Activated naive CD8-positive, alpha-beta T cell treated with anti-CD3 and anti-CD28 coated beads, Interleukin-2, amount 50 U/mL, for 24 hours (primary cell): Measurements from ENCODE around the gene CTIF.

Source experiments
- ATAC-seq: fragments of 150-1000 bp; cut with Tn5 transposase; one replicate; pipeline ENCODE4 v1.10.0; 2021
- DNase-seq: peaks from one replicate; pipeline ENCODE4 v3.0.0; 2021
- H3K27ac Mint-ChIP-seq: one replicate; pipeline ENCODE4 v1.8.0; 2021; ENCODE audit warnings: mild to moderate bottlenecking, mixed read lengths
- H3K27me3 Mint-ChIP-seq: one replicate; pipeline ENCODE4 v1.8.0; 2021; ENCODE audit warnings: mixed read lengths
- H3K36me3 Mint-ChIP-seq: one replicate; pipeline ENCODE4 v1.8.0; 2021; ENCODE audit warnings: low read depth, mixed read lengths
- H3K4me1 Mint-ChIP-seq: one replicate; pipeline ENCODE4 v1.8.0; 2021; ENCODE audit warnings: mixed read lengths
- H3K4me3 Mint-ChIP-seq: one replicate; pipeline ENCODE4 v1.8.0; 2021; ENCODE audit warnings: mild to moderate bottlenecking, moderate library complexity, mixed read lengths
- H3K9me3 Mint-ChIP-seq: one replicate; pipeline ENCODE4 v1.8.0; 2021; ENCODE audit warnings: mixed read lengths

The CTIF gene

DNA sequence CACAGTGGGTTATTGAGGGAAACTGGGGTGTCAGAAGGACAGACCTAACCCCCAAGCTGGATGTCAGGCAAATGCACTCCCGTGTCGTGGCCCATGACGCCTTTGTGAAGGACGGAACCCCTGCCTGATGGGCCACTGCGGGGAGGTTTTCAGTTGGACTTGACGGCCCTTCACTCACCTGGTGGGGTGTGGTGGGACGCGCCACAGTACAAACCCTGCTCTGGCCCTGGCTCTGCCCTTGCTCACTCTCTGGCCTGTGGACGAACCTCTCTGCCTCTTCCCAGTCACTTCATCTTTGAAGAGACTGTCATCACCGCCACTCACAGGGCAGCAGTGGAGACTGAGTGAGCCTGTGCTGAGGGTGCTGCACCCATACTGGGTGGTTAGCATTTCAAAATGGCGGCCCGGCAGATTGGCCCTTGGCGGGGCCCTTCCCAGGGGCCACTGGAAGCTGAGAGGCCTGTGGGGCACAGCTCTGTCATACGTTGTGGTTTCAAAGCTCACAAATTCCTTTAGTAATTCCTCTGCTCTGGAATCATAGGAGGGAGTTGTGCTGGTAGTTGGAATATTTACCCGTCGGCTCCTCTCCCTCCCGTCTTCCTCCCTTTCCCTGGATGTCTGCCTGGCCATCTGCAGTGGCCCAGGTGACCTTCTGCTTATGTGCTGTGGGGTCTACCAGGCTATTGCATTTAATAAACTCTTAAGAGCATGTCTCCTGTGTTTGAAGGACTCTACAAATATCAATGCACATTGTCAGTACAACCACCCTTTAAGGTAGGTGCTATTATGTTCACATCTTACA lies 200.6 kb downstream of the CTIF start:
- H3K27me3 Mint-ChIP-seq = no peaks in the 10 kb centered on the region
- no peak overlapping the region for H3K4me3 Mint-ChIP-seq
- no peaks in the 10 kb centered on the region for H3K36me3 Mint-ChIP-seq
- H3K4me1 Mint-ChIP-seq = no peaks in the 10 kb centered on the region
- ATAC-seq (no peak), DNase-seq (no peak)
- no peak overlapping the region for H3K27ac Mint-ChIP-seq
- H3K9me3 Mint-ChIP-seq = no peaks in the 10 kb centered on the region

DNA sequence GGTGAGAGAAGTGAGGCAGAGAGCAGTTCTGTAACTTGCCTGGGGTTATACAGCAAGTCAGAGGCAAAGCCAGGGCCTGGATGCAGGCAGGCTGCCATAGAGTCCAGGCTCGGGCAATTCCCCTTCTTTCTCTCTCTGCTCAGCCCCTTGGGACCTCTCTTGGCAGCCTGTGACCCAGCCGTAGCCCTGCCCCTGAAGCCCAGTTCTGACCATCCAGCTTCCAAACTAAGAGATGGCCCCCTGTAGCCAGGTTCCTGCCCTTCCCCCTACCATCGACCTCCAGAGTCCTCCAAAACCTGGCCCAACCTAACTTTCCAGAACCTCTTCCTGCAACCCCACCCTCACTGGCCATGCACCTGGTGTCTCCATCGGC lies 201.2 kb downstream of the CTIF start:
- H3K4me3 Mint-ChIP-seq = no peak overlapping the region

DNA sequence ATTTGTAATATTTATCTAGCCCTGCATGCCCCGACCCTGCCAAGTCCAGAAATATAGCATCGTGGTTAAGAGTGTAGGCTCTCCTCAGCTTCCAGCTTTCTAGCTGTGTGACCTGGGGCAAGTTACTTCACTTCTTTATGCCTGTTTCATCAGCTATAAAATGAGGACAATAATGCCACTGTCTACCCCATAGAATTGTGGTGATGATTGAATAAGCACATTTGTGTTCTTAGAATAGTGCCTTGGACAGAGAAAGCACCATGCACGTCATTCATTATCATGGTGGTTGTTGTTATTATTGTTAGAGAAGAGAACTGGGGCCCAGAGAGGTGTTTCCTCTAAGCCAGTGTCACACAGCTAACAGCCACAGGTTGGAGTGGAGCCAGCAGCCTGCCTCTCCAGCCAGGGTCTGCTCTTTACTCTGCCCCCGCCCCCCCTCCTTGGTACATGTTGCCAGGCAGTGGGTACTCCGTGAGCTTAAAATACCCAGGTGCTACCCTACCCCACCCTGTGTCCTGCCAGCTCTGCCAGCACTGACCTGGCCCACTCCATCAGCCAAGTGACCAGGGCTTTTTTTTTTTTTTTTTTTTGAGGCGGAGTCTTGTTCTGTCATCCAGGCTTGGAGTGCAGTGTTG lies 202.1 kb downstream of the CTIF start:
- Mint-ChIP-seq H3K36me3 (no peaks in the 10 kb centered on the region), H3K27me3 (no peaks in the 10 kb centered on the region), H3K27ac (no peak overlapping the region), H3K9me3 (no peaks in the 10 kb centered on the region), H3K4me3 (no peak overlapping the region), H3K4me1 (no peaks in the 10 kb centered on the region)
- no peak for DNase-seq
- no peak for ATAC-seq

More for the DNA sequence above, 201.2 kb downstream of the CTIF start:
- no peak overlapping the region for H3K27ac Mint-ChIP-seq
- no peaks in the 10 kb centered on the region for H3K9me3 Mint-ChIP-seq
- ATAC-seq = no peak
- DNase-seq = no peak
- no peaks in the 10 kb centered on the region for H3K4me1 Mint-ChIP-seq
- H3K27me3 Mint-ChIP-seq = no peaks in the 10 kb centered on the region
- H3K36me3 Mint-ChIP-seq = no peaks in the 10 kb centered on the region

DNA sequence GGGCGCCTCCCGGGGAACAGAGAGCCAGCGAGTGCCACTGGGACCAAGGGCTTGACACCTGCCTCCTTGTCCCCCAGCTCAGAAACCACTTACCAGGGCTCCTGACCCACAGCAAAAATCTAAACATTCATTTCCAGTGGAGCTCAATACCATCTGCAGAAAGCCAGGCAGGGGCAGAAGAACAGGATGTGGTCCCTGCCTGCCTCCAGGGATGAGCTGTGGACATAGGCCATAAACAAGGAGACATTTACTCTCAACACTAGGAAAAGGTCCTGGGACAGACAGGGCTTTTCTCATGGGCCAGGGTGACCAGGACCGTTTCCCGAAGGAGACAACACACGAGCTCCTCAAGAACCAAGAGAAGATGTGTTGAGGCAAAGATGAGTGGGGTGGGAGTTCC lies 203.0 kb downstream of the CTIF start:
- H3K27ac Mint-ChIP-seq = no peak overlapping the region
- H3K4me3 Mint-ChIP-seq = no peak overlapping the region
- DNase-seq = no peak
- no peaks in the 10 kb centered on the region for H3K27me3 Mint-ChIP-seq
- no peaks in the 10 kb centered on the region for H3K4me1 Mint-ChIP-seq
- no peaks in the 10 kb centered on the region for H3K9me3 Mint-ChIP-seq
- H3K36me3 Mint-ChIP-seq = no peaks in the 10 kb centered on the region
- ATAC-seq = no peak

DNA sequence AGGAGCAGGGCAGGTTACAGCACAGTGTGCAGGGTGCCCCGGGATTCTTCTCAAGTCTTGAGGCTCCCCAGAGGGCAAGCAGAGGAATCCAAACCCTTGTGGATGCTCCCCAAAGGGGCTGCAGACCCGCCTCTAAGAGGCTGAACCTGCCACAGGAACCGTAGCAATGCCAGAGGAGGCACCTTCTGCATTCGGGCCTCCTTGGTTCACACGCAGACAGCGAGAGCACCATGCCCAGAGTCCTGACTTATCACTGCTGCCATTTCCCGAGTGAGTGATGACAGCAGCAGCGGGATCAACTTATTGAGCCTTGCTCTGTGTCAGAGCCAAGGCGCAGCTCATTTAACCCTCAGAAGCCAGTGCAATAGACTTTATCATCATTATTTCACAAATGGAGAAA lies 203.5 kb downstream of the CTIF start:
- H3K4me1 Mint-ChIP-seq = no peaks in the 10 kb centered on the region
- H3K27ac Mint-ChIP-seq = no peak overlapping the region
- ATAC-seq (no peak), DNase-seq (no peak)
- H3K4me3 Mint-ChIP-seq = no peak overlapping the region
- no peaks in the 10 kb centered on the region for H3K9me3 Mint-ChIP-seq
- no peaks in the 10 kb centered on the region for H3K27me3 Mint-ChIP-seq
- H3K36me3 Mint-ChIP-seq = no peaks in the 10 kb centered on the region

DNA sequence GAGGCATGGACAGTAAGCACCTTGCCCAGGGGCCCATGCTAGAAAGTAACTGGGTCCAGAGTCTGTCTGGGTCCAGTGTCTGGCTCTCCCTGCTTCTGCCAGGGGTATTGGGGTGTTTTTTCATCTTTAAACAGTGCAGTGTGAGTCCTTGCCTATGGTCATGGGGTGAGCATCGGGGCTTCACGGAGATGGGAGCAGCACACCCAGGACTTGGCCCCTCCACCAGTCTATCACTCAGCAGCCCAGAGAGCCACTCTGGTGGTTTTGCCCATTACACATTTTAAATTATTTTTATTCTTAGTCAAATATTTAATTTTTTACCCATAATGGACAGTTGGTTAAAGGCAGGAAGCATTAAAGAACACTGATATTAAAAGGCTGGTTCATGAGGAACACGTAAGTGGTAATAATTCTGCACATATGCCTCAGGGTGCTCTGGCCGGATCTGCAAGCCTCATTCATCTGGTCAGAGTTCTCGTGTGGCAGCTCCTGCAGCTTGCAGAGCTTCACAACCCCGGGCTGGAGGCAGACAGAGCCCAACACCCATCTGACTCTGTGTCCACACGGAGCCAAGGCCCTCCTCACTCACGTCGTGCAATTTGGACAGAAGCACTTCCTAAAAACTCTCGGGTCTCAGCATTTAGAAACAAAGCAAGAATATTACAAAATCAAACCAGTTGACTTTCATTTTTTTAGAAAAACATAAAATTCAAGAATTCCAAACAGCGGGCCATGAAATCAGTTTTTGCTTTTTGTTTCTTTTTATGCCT lies 204.1 kb downstream of the CTIF start:
- no peaks in the 10 kb centered on the region for H3K27me3 Mint-ChIP-seq
- no peak overlapping the region for H3K27ac Mint-ChIP-seq
- DNase-seq = no peak
- no peaks in the 10 kb centered on the region for H3K36me3 Mint-ChIP-seq
- no peak for ATAC-seq
- no peak overlapping the region for H3K4me3 Mint-ChIP-seq
- H3K9me3 Mint-ChIP-seq = no peaks in the 10 kb centered on the region
- no peaks in the 10 kb centered on the region for H3K4me1 Mint-ChIP-seq

DNA sequence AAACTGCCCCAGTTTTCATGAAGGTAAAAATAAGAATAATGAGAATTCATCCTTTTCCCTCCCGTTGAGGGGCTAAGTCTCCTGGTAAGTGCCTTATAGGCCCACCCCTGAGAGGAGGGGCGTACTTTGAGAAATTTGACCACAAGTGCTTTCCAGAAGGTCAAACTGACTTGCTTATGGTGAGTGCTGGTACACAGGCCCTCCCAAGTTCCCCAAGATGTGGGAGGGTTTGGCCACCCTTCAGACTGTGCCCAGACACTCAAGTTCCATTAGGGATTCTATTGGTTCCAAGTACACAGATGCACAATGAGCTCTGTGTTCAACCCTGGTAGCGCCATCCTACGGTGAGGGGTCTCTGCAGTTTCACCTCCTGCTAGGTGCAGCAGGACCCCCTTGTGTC lies 205.1 kb downstream of the CTIF start:
- Mint-ChIP-seq H3K4me3 (no peak overlapping the region), H3K36me3 (no peaks in the 10 kb centered on the region), H3K27ac (no peak overlapping the region), H3K4me1 (no peaks in the 10 kb centered on the region), H3K27me3 (no peaks in the 10 kb centered on the region), H3K9me3 (no peaks in the 10 kb centered on the region)
- DNase-seq = no peak
- ATAC-seq = no peak

DNA sequence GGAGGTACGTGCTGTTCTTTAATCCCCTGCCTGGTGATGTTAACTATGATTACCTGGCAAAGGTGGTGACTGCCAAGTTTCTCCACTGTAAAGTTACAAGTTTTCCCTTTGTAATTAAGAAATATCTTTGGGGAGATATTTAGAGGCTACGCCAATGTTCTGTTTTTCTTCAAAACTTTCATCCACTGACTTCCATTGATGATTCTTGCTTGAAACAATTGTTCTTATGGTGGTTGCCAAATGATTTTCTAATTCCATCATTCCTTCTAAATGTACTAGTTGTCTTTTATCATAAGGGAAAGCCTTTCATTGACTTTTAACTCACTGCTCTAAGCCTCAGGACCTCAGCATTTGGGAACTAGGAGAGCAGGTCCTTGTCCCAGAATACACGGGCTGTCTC lies 206.5 kb downstream of the CTIF start:
- no peaks in the 10 kb centered on the region for H3K9me3 Mint-ChIP-seq
- DNase-seq = no peak
- no peaks in the 10 kb centered on the region for H3K36me3 Mint-ChIP-seq
- H3K4me1 Mint-ChIP-seq = no peaks in the 10 kb centered on the region
- ATAC-seq = no peak
- H3K4me3 Mint-ChIP-seq = no peak overlapping the region
- no peaks in the 10 kb centered on the region for H3K27me3 Mint-ChIP-seq
- H3K27ac Mint-ChIP-seq = no peak overlapping the region

DNA sequence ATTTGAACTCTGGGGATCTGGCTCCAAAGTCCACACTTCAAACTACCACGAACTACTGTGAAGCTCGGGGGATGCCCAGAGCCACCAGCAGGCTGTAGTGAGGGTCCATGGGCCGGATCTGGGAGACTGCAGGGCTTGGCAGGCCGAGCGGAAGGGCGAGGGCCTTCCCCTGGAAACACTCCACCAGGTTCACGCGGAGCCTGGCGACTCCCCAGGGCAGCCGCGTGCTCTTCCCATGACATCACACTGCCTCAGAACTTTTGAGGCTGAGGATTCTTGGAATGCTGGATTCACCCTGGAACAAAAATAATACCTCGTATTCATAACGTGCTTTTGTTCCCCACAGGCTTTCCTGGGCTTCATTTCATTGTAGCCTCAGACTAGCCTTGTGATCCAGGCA lies 210.9 kb downstream of the CTIF start:
- H3K27ac Mint-ChIP-seq = no peak overlapping the region
- no peaks in the 10 kb centered on the region for H3K4me1 Mint-ChIP-seq
- no peak for DNase-seq
- H3K4me3 Mint-ChIP-seq = no peak overlapping the region
- no peaks in the 10 kb centered on the region for H3K36me3 Mint-ChIP-seq
- no peaks in the 10 kb centered on the region for H3K9me3 Mint-ChIP-seq
- H3K27me3 Mint-ChIP-seq = no peaks in the 10 kb centered on the region
- ATAC-seq = no peak

DNA sequence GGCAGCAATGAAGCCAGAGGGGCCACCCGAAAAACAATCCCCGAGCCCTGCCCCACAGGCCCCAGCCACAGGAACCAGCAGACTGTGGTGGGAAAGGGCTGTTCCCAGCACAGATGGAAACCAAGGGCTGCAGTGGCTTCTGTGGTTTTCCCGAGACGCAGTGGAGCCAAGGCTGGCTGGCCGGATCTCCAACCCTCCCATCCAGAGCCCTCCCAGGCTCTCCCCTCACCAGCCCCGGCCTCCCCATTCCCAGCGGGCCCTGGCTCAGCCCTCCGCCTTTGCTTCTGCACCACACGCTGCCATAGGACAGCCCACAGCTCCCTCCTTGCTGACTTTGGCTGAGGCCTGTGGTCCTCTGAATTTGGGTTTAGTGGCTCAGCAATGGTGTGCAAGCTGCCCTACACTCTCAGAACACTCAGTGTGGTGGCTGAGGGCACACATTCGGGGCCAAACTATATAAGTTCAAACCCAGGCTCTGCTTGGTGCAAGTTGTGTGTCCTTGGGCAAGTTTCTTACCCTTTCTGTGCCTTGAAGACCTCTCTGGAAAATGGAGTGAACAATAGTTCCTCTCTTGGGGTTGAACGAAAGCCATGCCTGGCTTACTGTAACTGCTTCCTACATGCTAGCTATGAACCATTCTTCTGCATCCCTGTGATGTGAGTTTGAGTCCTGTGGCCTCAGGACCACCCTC lies 211.8 kb downstream of the CTIF start:
- ATAC-seq = peak; percentile 7
- Mint-ChIP-seq H3K9me3 (no peaks in the 10 kb centered on the region), H3K27ac (no peak overlapping the region), H3K27me3 (no peaks in the 10 kb centered on the region), H3K4me1 (peaks cover 5% of the 10 kb centered on the region), H3K36me3 (no peaks in the 10 kb centered on the region), H3K4me3 (no peak overlapping the region)
- DNase-seq = no peak

DNA sequence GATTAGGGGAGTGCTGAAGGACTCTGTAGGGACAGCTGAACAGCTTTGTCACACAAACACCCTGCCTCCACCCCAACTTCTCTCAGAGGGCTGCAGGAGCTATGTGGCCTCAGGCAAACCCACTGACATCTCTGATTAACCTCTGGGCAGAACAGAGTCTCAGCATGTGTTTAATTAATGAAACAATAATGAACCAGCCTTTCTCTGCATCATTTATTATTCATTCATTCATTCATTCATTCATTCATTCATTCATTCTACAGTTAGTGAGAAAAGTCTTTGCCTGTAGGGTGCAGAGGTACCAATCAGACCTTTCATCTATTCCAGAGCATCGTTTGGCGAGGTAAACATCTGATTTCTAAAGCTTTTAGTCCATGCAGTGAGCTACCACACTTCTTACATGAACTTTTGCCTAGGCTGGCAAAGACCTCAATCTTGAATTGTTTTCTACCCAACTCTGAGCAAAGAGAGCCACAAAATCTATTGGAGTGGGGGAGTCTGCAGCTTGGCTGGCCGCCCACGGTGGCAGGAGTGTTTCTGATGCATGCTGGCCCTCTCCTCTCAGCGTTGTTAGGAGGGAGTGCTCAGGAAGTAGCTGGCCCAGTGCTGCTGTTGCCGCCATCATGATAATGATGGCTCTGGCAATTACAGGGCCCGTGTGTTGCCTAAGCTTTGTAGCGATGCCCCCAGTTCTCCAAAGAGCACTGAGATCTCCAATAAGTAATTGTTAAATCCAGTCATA lies 213.1 kb downstream of the CTIF start:
- no peaks in the 10 kb centered on the region for H3K36me3 Mint-ChIP-seq
- DNase-seq (no peak), ATAC-seq (no peak)
- H3K4me1 Mint-ChIP-seq = peaks cover 5% of the 10 kb centered on the region
- no peak overlapping the region for H3K27ac Mint-ChIP-seq
- no peaks in the 10 kb centered on the region for H3K27me3 Mint-ChIP-seq
- H3K4me3 Mint-ChIP-seq = no peak overlapping the region
- no peaks in the 10 kb centered on the region for H3K9me3 Mint-ChIP-seq

DNA sequence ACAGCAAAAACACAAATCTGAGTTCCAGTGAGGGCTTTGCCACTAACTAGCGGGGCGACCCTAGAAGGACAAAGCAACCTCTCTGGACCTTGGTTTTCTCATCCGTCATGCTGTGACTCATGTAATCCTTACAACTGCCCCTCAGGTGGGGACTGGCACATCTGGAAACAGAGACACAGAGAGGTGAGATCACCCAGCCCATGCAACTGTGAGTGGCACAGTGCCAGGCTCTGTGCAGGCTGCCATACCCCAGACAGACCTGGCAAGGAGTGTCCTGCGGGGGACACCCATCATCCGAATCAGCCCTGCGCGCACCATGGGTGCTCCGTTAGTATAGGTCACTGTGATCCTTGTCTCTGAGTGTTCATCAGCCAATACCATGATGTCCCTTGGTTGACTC lies 213.6 kb downstream of the CTIF start:
- Mint-ChIP-seq H3K9me3 (no peaks in the 10 kb centered on the region), H3K4me3 (no peak overlapping the region), H3K27ac (no peak overlapping the region), H3K36me3 (no peaks in the 10 kb centered on the region), H3K27me3 (no peaks in the 10 kb centered on the region), H3K4me1 (peaks cover 5% of the 10 kb centered on the region)
- no peak for DNase-seq
- no peak for ATAC-seq

DNA sequence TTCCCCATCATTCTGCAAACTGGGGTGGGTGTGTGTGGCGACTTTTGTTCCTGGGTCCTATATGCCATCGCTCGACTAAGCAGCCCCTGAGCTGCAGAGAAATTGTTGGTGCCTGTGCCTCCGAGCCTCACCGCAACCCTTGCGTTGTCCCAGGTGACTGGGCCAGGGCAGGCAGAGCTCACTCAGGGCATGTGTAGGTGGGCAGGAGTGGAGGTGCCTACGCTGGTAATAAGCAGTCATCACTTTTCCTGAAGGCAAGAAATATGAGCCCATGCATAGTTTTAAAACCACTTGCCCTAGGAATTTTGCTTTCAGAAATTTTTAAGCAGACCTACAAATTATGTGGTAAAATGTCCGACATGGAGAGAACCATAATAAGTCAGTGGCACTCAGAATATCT lies 214.1 kb downstream of the CTIF start:
- no peak overlapping the region for H3K27ac Mint-ChIP-seq
- no peaks in the 10 kb centered on the region for H3K27me3 Mint-ChIP-seq
- peaks cover 5% of the 10 kb centered on the region for H3K4me1 Mint-ChIP-seq
- ATAC-seq = no peak
- no peaks in the 10 kb centered on the region for H3K36me3 Mint-ChIP-seq
- no peak overlapping the region for H3K4me3 Mint-ChIP-seq
- no peak for DNase-seq
- H3K9me3 Mint-ChIP-seq = no peaks in the 10 kb centered on the region

DNA sequence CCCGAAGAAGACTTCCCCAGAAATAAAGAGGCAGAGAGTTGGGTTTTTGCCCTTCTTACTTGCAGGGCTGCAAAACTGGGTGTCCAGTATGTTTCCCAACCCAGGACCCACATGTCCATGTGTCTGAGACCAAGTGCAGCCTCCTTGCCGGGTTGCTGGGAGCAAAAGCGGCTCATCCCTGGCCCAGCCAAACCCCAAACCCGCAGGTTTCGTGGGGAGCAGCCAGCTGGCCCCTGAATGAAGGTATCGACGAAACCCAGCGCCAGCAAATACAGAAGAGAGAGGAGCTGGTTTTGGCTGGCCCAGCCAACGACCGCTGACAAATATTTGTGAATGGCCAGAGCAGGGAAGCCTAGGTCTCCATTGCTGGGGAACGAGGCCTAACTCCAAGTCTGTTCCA lies 214.9 kb downstream of the CTIF start:
- Mint-ChIP-seq H3K27ac (no peak overlapping the region), H3K4me3 (no peak overlapping the region), H3K36me3 (no peaks in the 10 kb centered on the region), H3K9me3 (no peaks in the 10 kb centered on the region), H3K4me1 (peaks cover 5% of the 10 kb centered on the region), H3K27me3 (no peaks in the 10 kb centered on the region)
- ATAC-seq (no peak), DNase-seq (no peak)
